ENCODE data around the gene TPCN2. TPM values are rescaled to one million over a fixed set of nuclear protein-coding genes. Genes with fewer than 3 reads are reported as not detected.

Gene TPCN2
- total RNA-seq, 2 donors from 2014 or later: 34.7 to 38.0 TPM

- H3K36me3 ChIP-seq: no peaks in the 10 kb centered on the region
- ATAC-seq (ENCODE audit: insufficient number of reproducible peaks, low FRiP score, low read depth) (no peak), DNase-seq (ENCODE audit: low spot score) (no peak)
- no peak overlapping the region for H3K27ac ChIP-seq
- peaks cover 11 to 17% of the 10 kb centered on the region in 2 donors for H3K4me1 ChIP-seq (ENCODE audit: control insufficient read depth in 1 of 2, low read depth in 2 of 2)
- no peak for TF ChIP-seq CTCF (IDR thresholded peaks at IDR 0.05)
- no peaks in the 10 kb centered on the region for H3K9me3 ChIP-seq
- no peaks in the 10 kb centered on the region for H3K27me3 ChIP-seq (replicated peaks; ENCODE audit: insufficient read depth)
- no peak overlapping the region for H3K4me3 ChIP-seq
Measured at GRCh38 chr11:69040051-69040450, 8.7 kb upstream of the TPCN2 start.

- Histone ChIP-seq H3K4me3 (no peak overlapping the region), H3K27me3 (replicated peaks; ENCODE audit: insufficient read depth) (no peaks in the 10 kb centered on the region), H3K4me1 (ENCODE audit: control insufficient read depth in 1 of 2, low read depth in 2 of 2) (peaks cover 5 to 10% of the 10 kb centered on the region in 2 donors), H3K9me3 (no peaks in the 10 kb centered on the region), H3K36me3 (no peaks in the 10 kb centered on the region), H3K27ac (no peak overlapping the region)
- no peak for TF ChIP-seq CTCF (IDR thresholded peaks at IDR 0.05)
- ATAC-seq (ENCODE audit: insufficient number of reproducible peaks, low FRiP score, low read depth) (no peak), DNase-seq (ENCODE audit: low spot score) (no peak)
Measured at GRCh38 chr11:69040581-69041260, 8.0 kb upstream of the TPCN2 start.

- ATAC-seq (ENCODE audit: insufficient number of reproducible peaks, low FRiP score, low read depth) (no peak), DNase-seq (ENCODE audit: low spot score) (no peak)
- H3K36me3 ChIP-seq: no peaks in the 10 kb centered on the region
- H3K4me1 ChIP-seq (ENCODE audit: control insufficient read depth in 1 of 2, low read depth in 2 of 2): peaks cover 0 to 2% of the 10 kb centered on the region in 2 donors
- no peak overlapping the region for H3K4me3 ChIP-seq
- TF ChIP-seq CTCF (IDR thresholded peaks at IDR 0.05): no peak
- no peak overlapping the region for H3K27ac ChIP-seq
- no peaks in the 10 kb centered on the region for H3K27me3 ChIP-seq (replicated peaks; ENCODE audit: insufficient read depth)
- no peaks in the 10 kb centered on the region for H3K9me3 ChIP-seq
Measured at GRCh38 chr11:69041516-69041915, 7.2 kb upstream of the TPCN2 start.

- no peak for DNase-seq (ENCODE audit: low spot score)
- TF ChIP-seq CTCF (IDR thresholded peaks at IDR 0.05): peak; percentile 59
- peaks cover under 1 to 6% of the 10 kb centered on the region in 2 donors for H3K4me1 ChIP-seq (ENCODE audit: control insufficient read depth in 1 of 2, low read depth in 2 of 2)
- no peak overlapping the region for H3K27ac ChIP-seq
- H3K4me3 ChIP-seq: no peak overlapping the region
- no peak for ATAC-seq (ENCODE audit: insufficient number of reproducible peaks, low FRiP score, low read depth)
- no peaks in the 10 kb centered on the region for H3K9me3 ChIP-seq
- H3K36me3 ChIP-seq: no peaks in the 10 kb centered on the region
- no peaks in the 10 kb centered on the region for H3K27me3 ChIP-seq (replicated peaks; ENCODE audit: insufficient read depth)
Measured at GRCh38 chr11:69044111-69045013, 4.4 kb upstream of the TPCN2 start.

GRCh38 chr11:69048031-69048693 is 570 bp upstream of the TPCN2 start:
- peaks cover 13 to 44% of the 10 kb centered on the region in 2 donors for H3K4me1 ChIP-seq (ENCODE audit: control insufficient read depth in 1 of 2, low read depth in 2 of 2)

More at GRCh38 chr11:69048031-69048693, 570 bp upstream of the TPCN2 start:
- TF ChIP-seq CTCF (IDR thresholded peaks at IDR 0.05): no peak
- H3K4me3 ChIP-seq: peak overlapping the region; percentile 77
- peak overlapping the region; percentile 78 to 84 for H3K27ac ChIP-seq
- no peak for DNase-seq (ENCODE audit: low spot score)
- no peaks in the 10 kb centered on the region for H3K36me3 ChIP-seq
- no peak for ATAC-seq (ENCODE audit: insufficient number of reproducible peaks, low FRiP score, low read depth)
- no peaks in the 10 kb centered on the region for H3K27me3 ChIP-seq (replicated peaks; ENCODE audit: insufficient read depth)
- H3K9me3 ChIP-seq: no peaks in the 10 kb centered on the region
